Ramos (cell line): ENCODE results near the gene GRIK5.
"Not testable (repeated sequence)": the region's sequence is repeated elsewhere in the genome, so short reads cannot be mapped to it uniquely, and the experiment has no call there.

Experiments
- in situ Hi-C: fragments of 300-500 bp; cut with MboI; formaldehyde crosslinking; loops from one replicate; pipeline ENCODE4 v1.14.3; 2022; ENCODE audit warnings: low sequenced_read_pairs; ENCODE audit not compliant: unreplicated experiment

GRIK5 gene, protein sequence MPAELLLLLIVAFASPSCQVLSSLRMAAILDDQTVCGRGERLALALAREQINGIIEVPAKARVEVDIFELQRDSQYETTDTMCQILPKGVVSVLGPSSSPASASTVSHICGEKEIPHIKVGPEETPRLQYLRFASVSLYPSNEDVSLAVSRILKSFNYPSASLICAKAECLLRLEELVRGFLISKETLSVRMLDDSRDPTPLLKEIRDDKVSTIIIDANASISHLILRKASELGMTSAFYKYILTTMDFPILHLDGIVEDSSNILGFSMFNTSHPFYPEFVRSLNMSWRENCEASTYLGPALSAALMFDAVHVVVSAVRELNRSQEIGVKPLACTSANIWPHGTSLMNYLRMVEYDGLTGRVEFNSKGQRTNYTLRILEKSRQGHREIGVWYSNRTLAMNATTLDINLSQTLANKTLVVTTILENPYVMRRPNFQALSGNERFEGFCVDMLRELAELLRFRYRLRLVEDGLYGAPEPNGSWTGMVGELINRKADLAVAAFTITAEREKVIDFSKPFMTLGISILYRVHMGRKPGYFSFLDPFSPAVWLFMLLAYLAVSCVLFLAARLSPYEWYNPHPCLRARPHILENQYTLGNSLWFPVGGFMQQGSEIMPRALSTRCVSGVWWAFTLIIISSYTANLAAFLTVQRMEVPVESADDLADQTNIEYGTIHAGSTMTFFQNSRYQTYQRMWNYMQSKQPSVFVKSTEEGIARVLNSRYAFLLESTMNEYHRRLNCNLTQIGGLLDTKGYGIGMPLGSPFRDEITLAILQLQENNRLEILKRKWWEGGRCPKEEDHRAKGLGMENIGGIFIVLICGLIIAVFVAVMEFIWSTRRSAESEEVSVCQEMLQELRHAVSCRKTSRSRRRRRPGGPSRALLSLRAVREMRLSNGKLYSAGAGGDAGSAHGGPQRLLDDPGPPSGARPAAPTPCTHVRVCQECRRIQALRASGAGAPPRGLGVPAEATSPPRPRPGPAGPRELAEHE

DNA sequence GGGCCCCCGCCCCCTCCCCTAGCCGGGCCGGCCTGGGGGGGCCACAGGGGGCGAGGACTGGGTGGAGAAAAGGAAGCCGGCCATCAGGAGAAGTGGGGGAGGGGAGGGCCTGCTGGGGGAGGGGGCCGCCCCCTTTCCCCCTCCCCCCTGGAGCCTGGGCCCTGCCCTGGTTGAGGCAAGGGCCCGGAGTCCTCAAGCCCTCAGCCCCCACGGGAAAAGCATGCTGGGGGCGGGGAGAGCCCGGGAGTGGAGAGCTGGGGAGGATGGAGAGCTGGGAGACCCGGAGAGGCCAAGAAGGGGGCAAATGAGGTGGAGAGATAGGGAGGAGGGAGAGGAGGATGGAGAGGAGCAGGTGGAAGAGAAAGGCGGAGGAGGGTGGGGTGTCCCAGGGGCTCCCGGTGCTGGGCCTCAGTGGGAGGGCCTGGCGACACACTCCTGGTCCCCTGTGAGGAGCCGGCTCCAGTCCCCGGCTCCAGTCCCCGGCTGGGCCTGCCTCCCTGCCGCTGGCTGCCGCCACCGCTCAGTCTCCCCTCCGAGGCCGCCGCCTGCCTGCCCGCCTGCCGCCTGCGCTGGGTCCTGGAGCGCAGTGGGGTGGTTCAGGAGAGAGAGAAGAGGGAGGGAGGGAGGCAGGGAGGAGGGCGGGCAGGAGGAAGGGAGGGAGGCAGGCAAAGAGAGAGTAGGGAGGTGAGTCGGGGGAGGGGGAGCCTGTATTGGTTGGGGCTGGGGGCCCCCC is at the start of gene GRIK5:
TSS of gene GRIK5 (minus strand) at position 588 of the 733 bp plus-strand sequence. CDS start 4,436 bp downstream, outside the sequence.
- in situ Hi-C loops: no loop called here

DNA sequence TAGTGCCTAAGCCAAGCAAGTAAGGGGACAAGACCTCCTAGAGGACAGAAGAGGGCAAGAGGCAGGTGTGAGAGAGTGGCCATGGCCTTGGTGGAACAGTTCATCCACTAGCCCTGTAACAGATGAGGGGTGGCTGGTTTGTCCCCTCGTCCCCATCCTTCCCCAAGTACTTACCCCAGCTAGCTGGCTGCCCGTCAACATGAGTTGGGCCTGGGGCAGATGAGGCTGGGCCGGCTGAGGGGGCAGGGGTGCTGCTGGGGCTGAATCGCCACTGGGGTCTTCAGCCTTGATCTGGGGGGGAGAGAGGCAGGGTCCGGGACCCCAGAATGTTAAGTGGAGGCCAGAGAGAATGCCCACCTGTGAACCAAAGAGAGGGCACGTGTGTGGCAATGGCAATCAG is 47.1 kb upstream of the GRIK5 start:
- in situ Hi-C loops: no loop called here

DNA sequence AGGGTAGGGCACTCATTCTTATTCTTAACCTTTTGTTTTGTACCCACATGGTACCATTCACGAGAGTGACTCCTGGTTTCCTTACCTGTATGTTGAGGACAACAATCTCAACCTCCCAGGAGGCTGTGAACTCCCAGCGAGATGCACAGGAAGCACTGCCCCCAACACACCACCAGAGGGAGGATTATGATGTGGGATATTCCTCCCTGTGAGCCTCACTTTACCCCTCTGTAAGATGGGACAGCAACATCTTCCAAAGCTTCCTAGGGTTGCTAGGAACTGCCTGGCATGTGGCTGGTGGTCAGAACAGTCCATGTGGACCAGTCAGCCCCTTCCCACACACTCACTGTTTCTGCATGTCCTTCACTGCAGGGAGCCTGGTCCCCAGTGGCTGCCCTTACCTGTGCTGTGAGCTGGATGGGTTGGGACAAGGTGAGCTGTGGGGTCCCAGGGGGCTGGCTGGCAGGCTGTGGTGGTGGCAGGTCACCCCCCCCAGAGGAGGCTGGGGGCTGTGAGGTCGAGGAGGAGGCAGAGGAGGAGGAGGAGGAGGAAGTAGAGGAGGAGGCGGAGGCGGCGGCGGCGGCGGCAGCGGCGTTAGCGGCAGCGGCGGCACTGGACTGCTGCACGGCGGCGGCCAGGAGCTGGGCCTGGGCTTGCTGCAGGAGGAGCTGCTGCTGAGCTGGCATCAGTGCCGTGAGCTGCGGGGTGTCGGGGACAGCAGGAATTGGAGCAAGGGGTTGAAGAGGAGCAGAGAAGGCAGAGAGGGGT is 46.5 kb upstream of the GRIK5 start:
- in situ Hi-C loops: no loop called here

DNA sequence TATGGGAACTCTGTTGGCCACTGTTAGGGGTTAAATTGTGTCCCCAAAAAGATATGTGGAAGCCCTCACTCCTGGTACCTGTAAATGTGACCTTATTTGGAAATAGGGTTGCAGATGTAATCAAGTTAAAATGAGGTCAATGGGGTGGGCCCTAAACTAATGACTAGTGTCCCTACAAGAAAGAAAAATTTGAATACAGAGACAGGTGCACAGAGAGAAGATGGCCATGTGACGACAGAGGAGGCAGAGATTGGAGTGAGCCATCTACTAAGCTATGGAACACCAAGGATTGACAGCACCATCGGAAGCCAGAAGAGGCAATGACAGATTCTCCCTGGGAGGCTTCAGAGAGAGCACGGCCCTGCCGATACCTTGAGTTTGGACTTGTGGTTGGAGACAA is 45.7 kb upstream of the GRIK5 start:
- in situ Hi-C loops: no loop called here

DNA sequence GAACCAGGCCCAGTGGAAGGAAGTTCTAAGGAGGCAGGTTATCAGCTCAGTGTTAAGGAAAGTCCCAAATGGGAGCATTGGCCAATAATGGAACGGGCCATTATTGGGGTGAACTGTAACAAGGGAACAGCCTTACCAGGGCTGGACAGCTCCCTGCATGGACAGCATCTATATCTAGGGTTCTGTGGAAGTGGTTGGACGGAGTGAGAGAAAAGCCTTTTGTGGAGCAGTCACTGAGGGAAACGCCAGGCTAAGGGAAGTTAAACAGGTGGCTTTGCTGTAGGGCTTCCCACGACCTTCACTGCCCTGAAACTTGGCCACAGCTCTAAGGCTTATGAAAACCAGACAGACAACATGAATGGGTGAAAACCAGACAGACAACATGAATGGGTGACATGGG is 45.2 kb upstream of the GRIK5 start:
- in situ Hi-C loops: no loop called here

DNA sequence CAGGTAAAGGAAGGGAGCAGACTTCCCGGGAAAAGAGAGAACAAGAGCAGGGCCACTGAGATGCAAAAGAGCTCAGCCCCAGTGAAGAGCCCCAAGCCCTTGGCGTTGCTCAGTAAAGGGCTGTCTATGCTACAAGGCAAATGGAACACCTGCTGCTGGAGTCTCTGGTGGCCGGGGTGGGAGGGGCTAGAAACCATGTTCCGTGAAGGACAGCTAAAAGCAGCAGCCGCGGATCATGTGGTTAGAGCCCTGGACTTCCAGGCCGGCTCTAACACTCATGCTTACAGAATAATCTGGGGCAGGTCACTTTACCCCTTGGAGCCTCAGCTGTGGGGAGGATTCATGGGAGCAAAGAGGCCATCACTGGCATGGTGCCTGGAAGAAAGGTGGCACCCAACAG is 44.4 kb upstream of the GRIK5 start:
- in situ Hi-C loops: loop anchor here (5.0 kb wide), 1 partner anchor 73 kb away; no protein-coding TSS in a partner anchor

DNA sequence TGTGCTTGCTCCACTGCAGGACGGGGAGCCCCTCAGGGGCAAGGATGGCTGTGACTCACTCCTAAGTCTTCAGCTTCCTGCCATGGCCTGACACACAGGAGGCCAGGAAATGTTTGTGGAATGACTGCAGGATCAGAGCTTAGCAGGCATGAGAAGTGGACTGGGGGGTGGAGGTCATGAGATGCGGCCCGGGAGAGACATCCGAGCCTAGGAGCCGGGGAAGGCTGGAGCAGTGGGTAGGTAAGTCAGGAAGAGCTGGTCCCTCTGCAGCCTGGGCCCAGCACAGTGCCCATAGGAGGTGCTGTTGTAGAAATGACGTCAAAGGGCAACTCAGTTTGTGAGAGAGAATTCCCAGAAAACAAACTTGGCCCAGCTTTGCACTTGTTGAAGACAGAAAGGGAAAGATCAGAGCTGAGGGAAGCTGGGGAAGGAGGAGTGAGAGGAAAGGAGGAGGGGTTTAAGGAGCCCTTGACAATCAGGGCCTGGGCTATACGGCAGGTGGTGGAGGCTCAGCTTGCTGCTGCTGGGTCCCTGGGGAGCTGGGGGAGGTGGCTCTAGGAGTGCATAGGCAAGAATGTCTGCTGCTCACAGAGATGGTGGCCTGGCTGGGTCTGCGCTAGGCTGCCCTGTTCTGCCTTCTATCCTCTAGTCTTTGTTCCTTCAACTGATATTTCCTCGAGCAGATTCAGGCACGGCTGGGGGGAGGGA is 43.8 kb upstream of the GRIK5 start:
- in situ Hi-C loops: loop anchor here (5.0 kb wide), 1 partner anchor 74 kb away; no protein-coding TSS in a partner anchor

DNA sequence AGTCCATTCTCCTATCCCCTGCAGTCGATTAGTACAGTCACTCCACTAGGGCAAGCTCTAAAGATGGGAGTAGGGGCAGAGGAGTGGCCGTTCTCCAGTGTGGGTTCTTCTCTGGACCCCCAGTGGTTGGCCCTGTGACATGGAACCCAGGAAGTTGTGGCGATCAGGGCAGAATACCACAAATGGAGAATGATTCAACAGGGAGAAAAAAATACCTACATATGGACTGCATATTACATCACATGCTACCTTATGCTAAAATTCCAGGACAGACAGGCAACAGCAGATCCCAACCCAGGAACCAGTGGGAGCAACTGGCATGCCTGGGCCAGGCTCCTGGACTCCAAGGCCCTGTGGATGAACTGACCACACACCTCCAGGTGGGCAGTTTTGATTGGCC is 41.8 kb upstream of the GRIK5 start:
- in situ Hi-C loops: loop anchor here (5.0 kb wide), 1 partner anchor 75 kb away; no protein-coding TSS in a partner anchor

DNA sequence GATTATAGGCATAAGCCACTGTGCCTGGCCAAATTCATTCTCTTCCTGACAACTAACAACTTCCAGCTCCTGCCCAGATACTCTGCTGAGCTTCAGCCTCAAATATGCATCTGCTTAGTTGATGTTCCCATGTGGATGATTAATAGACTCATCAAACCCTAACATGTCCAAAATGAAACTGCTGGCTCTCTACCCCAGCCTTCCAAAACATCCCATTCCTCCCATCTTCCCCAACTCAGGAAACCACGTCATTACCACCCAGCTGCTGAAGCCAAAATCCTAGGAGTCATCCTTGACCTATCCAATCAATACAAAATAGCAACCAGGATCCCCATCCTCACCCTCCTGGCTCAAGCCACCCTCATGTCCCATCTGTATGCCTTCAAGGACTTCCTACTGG is 41.4 kb upstream of the GRIK5 start:
- in situ Hi-C loops: loop anchor here (5.0 kb wide), 1 partner anchor 76 kb away; no protein-coding TSS in a partner anchor

DNA sequence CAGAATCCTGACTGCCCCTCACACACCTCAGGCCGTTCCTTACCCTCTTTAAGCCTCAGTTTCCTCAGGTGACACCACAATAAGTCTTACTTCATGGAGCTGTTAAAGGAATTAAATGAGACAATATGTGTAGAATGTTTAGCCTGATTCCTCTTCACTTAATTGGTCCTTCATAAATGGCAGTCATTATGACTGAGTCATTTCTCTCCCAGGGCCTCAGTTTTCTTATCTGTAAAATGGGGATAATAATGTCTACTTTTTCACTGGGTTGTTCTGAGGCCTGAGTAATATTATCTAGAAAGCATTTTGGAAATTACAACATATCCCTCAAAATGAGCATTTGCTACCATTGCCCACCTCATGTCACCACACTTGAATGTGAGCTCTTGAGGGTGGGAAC is 40.7 kb upstream of the GRIK5 start:
- in situ Hi-C loops: loop anchor here (5.0 kb wide), 1 partner anchor 77 kb away; no protein-coding TSS in a partner anchor

DNA sequence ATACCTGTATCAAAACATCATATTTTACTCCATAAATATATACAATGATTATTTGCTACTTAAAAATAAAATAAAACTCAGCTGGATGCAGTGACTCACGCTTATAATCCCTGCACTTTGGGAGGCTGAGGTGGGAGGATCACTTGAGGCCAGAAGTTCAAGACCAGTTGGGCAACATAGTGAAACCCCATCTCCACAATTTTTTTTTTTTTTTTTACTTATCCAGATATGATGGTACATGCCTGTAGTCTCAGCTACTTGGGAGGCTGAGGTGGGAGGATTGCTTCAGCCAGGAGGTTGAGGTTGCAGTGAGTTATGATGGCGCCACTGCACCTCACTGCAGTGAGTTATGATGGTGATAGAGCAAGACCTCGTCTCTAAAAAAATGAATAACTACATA is 39.9 kb upstream of the GRIK5 start:
- in situ Hi-C loops: loop anchor here (5.0 kb wide), 2 partner anchors 77 to 177 kb away; no protein-coding TSS in a partner anchor

DNA sequence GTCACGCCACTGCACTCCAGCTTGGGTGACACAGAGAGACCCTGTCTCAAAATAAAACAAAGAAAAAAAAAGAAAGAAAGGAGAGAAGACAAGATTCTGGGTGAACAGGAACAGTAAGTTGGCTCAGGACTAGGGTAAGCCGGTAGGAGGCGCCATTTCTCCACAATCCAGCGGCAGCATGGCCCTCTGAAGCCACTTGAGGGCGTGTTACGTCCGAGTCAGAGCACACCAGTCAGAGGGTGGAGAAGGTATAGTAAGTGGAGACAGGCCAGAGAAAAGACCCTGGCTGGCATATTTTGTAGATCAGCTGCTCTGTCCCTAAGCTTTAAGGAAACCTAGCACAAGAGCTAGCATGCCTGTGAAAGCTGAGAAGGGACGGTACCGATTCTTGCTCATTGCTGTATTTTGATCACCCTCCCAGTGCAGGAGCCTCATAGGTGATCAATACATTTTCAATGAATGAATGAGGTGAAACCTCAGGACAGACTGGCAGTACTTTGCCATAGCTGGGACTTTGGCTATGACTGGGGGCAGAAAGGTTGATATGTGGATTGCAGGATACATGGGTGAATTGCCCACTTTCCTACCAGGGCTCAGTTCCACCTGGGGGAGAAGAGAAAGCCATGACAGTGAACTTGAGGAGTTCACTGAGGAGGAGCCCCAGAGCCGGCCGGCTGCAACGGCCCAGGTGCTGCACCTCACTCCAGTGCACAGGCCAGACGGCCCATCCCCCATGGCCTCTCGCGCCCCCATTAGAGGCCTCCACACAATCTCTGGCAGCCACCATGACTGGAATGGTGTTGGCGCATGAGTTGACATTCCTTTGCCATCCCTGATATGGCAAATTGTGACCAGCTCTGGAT is 38.8 kb upstream of the GRIK5 start:
- in situ Hi-C loops: loop anchor here (5.0 kb wide), 1 partner anchor 179 kb away; no protein-coding TSS in a partner anchor

DNA sequence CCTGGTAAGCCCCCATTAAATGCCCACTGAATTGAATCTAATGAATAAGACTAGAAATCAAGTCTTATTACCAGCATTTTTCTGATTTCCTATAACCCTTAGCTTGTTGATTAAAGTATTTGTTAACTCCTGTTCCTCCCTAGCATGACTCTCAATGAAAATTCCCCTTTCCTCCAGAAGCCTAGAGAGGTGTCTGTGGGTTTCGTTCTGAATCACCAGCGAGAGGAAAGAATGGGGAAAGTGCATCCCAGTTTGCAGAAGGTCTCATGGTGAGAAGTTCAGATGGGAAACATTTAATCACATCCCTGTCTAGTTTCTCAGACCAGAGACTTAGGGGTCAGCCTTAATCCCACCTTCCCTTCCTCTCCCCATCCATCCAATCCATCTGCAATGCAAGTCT is 35.4 kb upstream of the GRIK5 start:
- in situ Hi-C loops: loop anchor here (5.0 kb wide), 1 partner anchor 182 kb away; no protein-coding TSS in a partner anchor

DNA sequence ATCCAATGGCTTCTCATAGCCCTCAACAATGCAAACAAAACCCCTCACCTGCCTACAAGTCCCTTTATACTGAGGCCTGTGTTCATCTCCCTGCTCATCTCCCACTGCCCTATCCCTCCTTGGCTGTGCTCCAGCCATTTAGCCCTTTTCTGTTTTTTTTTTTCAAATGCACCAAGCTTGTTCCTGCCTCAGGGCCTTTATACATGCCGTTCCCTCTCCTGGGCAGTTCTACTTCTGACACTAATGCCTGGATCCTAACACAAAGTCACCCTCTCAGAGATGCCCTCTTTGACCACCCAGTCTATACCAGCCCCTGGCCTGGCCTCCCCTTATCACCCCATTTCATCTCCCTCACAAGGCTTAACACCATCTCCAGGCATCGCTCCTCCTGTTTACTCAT is 32.9 kb upstream of the GRIK5 start:
- in situ Hi-C loops: no loop called here

DNA sequence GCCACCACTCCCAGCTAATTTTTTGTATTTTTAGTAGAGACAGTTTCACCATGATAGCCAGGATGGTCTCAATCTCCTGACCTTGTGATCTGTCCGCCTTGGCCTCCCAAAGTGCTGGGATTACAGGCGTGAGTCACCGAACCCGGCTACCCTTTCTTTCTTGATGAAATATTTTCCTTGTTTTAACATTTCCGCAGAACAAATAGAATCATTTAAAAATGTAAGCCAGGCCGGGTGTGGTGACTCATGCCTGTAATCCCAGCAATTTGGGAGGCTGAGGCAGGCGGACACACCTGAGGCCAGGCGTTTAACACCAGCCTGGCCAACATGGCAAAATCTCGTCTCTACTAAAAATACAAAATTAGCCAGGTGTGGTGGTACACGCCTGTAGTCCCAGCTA is 30.2 kb upstream of the GRIK5 start:
- in situ Hi-C loops: not testable (repeated sequence)

DNA sequence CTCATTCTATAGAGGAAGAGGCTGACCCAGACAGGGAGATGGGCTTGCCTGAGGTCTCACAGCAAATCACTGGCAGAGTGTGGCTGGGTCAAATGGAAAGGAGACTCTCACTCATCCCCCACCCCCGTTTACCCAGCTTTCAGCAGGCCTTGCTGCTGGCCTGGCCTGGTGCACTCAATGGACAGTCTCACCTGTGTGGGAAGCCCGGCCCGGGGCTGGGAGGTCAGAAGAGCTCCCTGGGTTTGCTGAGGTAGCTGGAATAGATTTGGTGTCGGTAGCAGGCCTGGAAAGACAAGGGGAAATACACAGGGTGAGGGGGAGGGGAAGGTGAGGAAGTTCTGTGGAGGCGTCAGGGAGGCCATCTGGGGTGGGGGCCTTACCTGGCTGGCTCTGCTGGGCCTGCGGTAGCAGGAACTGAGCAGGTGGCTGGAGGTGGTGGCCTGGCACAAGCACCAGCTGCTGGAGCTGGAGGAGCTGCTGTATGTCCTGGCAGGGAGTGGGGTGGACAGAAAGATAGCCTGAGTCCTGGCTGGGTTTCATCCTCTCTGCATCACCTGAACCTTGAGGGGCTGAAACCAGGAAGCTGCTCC is 29.4 kb upstream of the GRIK5 start:
- in situ Hi-C loops: no loop called here

DNA sequence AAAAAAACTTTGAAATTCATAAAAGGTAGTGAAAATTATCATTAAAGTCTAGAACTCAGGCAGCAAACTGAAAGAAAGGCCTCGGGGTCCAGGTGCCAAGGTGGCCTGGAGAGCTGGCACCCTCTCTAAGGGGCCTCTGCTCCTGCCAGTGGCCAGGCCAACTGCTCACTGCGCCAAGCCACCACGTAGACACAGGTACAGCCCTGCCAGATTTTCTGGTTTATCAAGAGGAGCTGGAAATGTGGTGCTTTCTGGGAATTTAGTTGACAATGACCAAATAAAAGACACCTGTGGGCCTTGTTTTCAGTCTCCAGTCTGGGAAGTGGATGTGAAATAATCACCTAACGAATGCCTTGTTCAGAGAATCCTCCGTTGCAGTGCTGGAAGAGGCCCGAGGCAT is 28.8 kb upstream of the GRIK5 start:
- in situ Hi-C loops: no loop called here
